ENCODE data around the gene ZFYVE26. TPM values are rescaled to one million over a fixed set of nuclear protein-coding genes. Genes with fewer than 3 reads are reported as not detected.
"Not testable (repeated sequence)": the region's sequence is repeated elsewhere in the genome, so short reads cannot be mapped to it uniquely, and the experiment has no call there.

The ZFYVE26 gene
- total RNA-seq, 1 donor from 2014 or later, result 22.0 TPM

DNA sequence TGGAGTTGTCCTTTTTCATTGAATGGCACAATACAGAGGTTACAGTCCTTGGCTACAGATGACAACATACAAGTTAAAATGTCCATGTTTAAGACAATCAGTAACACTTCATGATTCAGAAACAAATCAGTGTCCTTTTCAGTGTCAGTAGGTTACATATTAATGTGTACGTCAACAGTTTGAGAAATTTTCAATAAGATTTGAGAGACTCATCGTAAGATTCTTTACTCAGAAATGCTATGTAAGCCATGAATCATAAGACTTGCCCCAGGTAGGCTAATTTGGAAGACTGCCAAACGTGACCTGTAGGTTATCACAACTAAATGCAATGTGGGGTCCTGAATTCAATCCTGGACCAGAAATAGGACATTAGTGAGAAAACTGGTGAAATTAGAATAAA, 111.2 kb downstream of the ZFYVE26 start:
- DNase-seq, result no peak

GRCh38 chr14:67704484-67705089, 111.8 kb downstream of the ZFYVE26 start:
- DNase-seq, result no peak

GRCh38 chr14:67703997-67704396, 112.4 kb downstream of the ZFYVE26 start:
- no peak for DNase-seq

GRCh38 chr14:67701492-67701891, 114.9 kb downstream of the ZFYVE26 start, which contains the start of gene RDH12:
TSS of gene RDH12 (plus strand) at chr14:67701886. CDS start at chr14:67722643, 20,757 bp downstream.
- not testable (repeated sequence) for DNase-seq

DNA sequence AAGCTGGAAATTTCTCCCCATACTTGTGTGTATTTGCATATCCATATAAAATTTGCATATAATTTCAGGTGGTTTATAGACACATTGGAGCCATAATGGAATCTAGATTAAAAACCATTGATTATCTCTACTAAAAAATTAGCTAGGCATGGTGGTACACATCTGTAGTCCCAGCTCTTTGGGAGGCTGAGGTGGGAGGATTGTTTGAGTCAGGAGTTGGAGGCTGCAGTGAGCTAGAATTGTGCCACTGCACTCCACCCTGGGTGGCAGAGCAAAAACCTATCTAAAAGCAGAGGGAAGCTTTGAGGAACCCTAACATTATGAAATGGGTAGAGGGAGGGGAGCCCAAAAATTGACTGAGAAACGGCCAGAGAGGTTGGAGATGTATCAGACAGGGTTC, 118.2 kb downstream of the ZFYVE26 start:
- DNase-seq, result no peak

- no peak for DNase-seq
Observed at GRCh38 chr14:67697006-67697405, 119.4 kb downstream of the ZFYVE26 start.

Small RNA genes lying within 50 kb of the gene (small RNA-seq; reads per million reads assigned to genes)
- gene AL049779.3 (not detected), gene RN7SL369P (not detected)

Other genes with a start within 250 kb of the ZFYVE26 start
- 25.3 TPM for gene PIGH, start 216.3 kb downstream of the ZFYVE26 start, total RNA-seq
- 49.0 TPM for gene ARG2, start 196.7 kb downstream of the ZFYVE26 start, total RNA-seq
- 42.3 TPM for gene VTI1B, start 142.0 kb downstream of the ZFYVE26 start, total RNA-seq
- gene RDH11, start 120.8 kb downstream of the ZFYVE26 start, total RNA-seq, result 128 TPM
- 0.31 TPM for gene RDH12, start 114.7 kb downstream of the ZFYVE26 start, total RNA-seq
- 9.8 TPM for gene RAD51B, start 3.2 kb upstream of the ZFYVE26 start, total RNA-seq

Measured in occipital lobe (tissue), 3 donors.